HG02840 (cell line): ENCODE measurements around the gene DNAH9.

Experiments
- ATAC-seq: cut with Tn5 transposase; IDR thresholded peaks from one replicate; pipeline ENCODE4 v1.9.1; 2021; ENCODE audit warnings: mild to moderate bottlenecking, moderate library complexity, moderate number of reproducible peaks; ENCODE audit not compliant: unreplicated experiment, low FRiP score

DNAH9 gene

GRCh38 chr17:11583306-11583992, 14.8 kb upstream of the DNAH9 start:
- no peak for ATAC-seq

GRCh38 chr17:11589716-11590115, 8.6 kb upstream of the DNAH9 start:
- no peak for ATAC-seq

GRCh38 chr17:11601661-11602060, 3.4 kb downstream of the DNAH9 start:
- no peak for ATAC-seq

- no peak for ATAC-seq
Measured at GRCh38 chr17:11608396-11608795, 10.1 kb downstream of the DNAH9 start.

GRCh38 chr17:11610999-11611566, 12.8 kb downstream of the DNAH9 start:
- no peak for ATAC-seq

GRCh38 chr17:11612956-11613355, 14.7 kb downstream of the DNAH9 start:
- no peak for ATAC-seq

GRCh38 chr17:11618861-11619566, 20.7 kb downstream of the DNAH9 start:
- no peak for ATAC-seq

- no peak for ATAC-seq
Measured at GRCh38 chr17:11622492-11622891, 24.2 kb downstream of the DNAH9 start.

- ATAC-seq: no peak
Measured at GRCh38 chr17:11624976-11625375, 26.7 kb downstream of the DNAH9 start.

- ATAC-seq: no peak
Measured at GRCh38 chr17:11625878-11626277, 27.6 kb downstream of the DNAH9 start.

GRCh38 chr17:11627301-11627940, 29.2 kb downstream of the DNAH9 start:
- no peak for ATAC-seq

- no peak for ATAC-seq
Measured at GRCh38 chr17:11628374-11628773, 30.1 kb downstream of the DNAH9 start.

- ATAC-seq: no peak
Measured at GRCh38 chr17:11628831-11629230, 30.6 kb downstream of the DNAH9 start.

- ATAC-seq: no peak
Measured at GRCh38 chr17:11636771-11637170, 38.5 kb downstream of the DNAH9 start.

GRCh38 chr17:11637796-11638195, 39.5 kb downstream of the DNAH9 start:
- no peak for ATAC-seq

- no peak for ATAC-seq
Measured at GRCh38 chr17:11638700-11639265, 40.5 kb downstream of the DNAH9 start.

GRCh38 chr17:11639736-11640462, 41.6 kb downstream of the DNAH9 start:
- no peak for ATAC-seq

GRCh38 chr17:11640463-11640814, 42.2 kb downstream of the DNAH9 start:
- no peak for ATAC-seq

GRCh38 chr17:11641521-11642275, 43.4 kb downstream of the DNAH9 start:
- no peak for ATAC-seq

- no peak for ATAC-seq
Measured at GRCh38 chr17:11642655-11643054, 44.4 kb downstream of the DNAH9 start.
